ENCODE measurements around the gene TH. TPM values are rescaled to one million over a fixed set of nuclear protein-coding genes. Genes with fewer than 3 reads are reported as not detected.

Gene TH
- total and polyA plus RNA-seq, 9 of the 15 experiments (the other 6 are each of a cell fraction or from before 2014, with no cell fraction given): not detected

GRCh38 chr11:2199466-2200341 is 28.1 kb upstream of the TH start:
- no peak overlapping the region for H3K4me2 ChIP-seq (ENCODE audit: insufficient read depth, low read length)
- ChIA-PET POLR2A (interaction anchor here (1.0 to 1.3 kb wide), 3 partner anchors 12 to 221 kb away, joined by 3 to 5 read pairs (median 4); no protein-coding TSS in a partner anchor), CTCF (ENCODE audit: low intra/inter-chr PET ratio) (interaction anchor here (0.8 to 3.2 kb wide), 2 partner anchors 94 to 220 kb away, joined by 6 to 41 read pairs; no protein-coding TSS in a partner anchor)
- H3K9me3 ChIP-seq (replicated peaks; ENCODE audit: control insufficient read depth, insufficient read depth, low read depth, low read length): no peaks in the 10 kb centered on the region
- H3K79me2 ChIP-seq (ENCODE audit: control insufficient read depth, insufficient read depth, low read length): no peaks in the 10 kb centered on the region
- H3K27me3 ChIP-seq (ENCODE audit: control insufficient read depth in 2 of 2, insufficient read depth in 2 of 2, low read length in 2 of 2): peaks cover 0 to 26% of the 10 kb centered on the region in 2 experiments; a peak in 2 of 5 replicates
- no peaks in the 10 kb centered on the region for H3K36me3 ChIP-seq (ENCODE audit: control insufficient read depth, insufficient read depth, low read length)
- H3K9me1 ChIP-seq (ENCODE audit: control insufficient read depth, insufficient read depth, low read length): no peaks in the 10 kb centered on the region
- no peak overlapping the region for H3K4me3 ChIP-seq
- intact Hi-C loops (cut with micrococcal nuclease) (loop anchor here (10.0 kb wide), 1 partner anchor 335 kb away; no protein-coding TSS in a partner anchor), in situ Hi-C loops (cut with MboI) (loop anchor here (5.0 to 10.0 kb wide), 3 partner anchors 98 to 315 kb away; no protein-coding TSS in a partner anchor)
- H3K9ac ChIP-seq (ENCODE audit: insufficient read depth in 1 of 2, low read depth in 2 of 2, low read length in 2 of 2): no peak overlapping the region
- 3% methylated on average over 20 of the region's 22 CpGs for WGBS (ENCODE audit: insufficient coverage, low coverage, missing lambda C conversion rate)
- ATAC-seq (no peak), DNase-seq (ENCODE audit: extremely low read depth in 1 of 4, low spot score in 3 of 4) (no peak), FAIRE-seq (no peak)
- no peak overlapping the region for H3K27ac ChIP-seq (ENCODE audit: extremely low read depth, low read depth, low read length)
- BruUV-seq (replicated peaks): no TSS peak
- H4K20me1 ChIP-seq (replicated peaks; ENCODE audit: control insufficient read depth, insufficient read depth, low read length): peaks cover 1% of the 10 kb centered on the region
- H3K4me1 ChIP-seq (replicated peaks in 1 of 2; ENCODE audit: control insufficient read depth in 2 of 2, insufficient read depth in 2 of 2, low read length in 2 of 2): peaks cover 0 to 71% of the 10 kb centered on the region in 2 experiments; a peak in 2 of 5 replicates
- no peak overlapping the region for H2AFZ ChIP-seq (ENCODE audit: low read depth, low read length)
- TF ChIP-seq, protein P1, sequence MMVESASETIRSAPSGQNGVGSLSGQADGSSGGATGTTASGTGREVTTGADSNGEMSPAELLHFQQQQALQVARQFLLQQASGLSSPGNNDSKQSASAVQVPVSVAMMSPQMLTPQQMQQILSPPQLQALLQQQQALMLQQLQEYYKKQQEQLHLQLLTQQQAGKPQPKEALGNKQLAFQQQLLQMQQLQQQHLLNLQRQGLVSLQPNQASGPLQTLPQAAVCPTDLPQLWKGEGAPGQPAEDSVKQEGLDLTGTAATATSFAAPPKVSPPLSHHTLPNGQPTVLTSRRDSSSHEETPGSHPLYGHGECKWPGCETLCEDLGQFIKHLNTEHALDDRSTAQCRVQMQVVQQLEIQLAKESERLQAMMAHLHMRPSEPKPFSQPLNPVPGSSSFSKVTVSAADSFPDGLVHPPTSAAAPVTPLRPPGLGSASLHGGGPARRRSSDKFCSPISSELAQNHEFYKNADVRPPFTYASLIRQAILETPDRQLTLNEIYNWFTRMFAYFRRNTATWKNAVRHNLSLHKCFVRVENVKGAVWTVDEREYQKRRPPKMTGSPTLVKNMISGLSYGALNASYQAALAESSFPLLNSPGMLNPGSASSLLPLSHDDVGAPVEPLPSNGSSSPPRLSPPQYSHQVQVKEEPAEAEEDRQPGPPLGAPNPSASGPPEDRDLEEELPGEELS (CRISPR knock-in tag; IDR thresholded peaks at IDR 0.05; ENCODE audit: borderline replicate concordance): no peak
- TF ChIP-seq ZNF766 (CRISPR knock-in tag; conservative IDR thresholded peaks at IDR 0.05) (no peak), SMARCB1 (IDR thresholded peaks at IDR 0.05; ENCODE audit: insufficient read length, low read depth) (no peak), ZNF395 (CRISPR knock-in tag; IDR thresholded peaks at IDR 0.05) (no peak), MED1 (CRISPR knock-in tag; IDR thresholded peaks at IDR 0.05; ENCODE audit: borderline replicate concordance) (no peak), FOXM1 (IDR thresholded peaks at IDR 0.05; ENCODE audit: low read depth) (no peak), FOXM1 (CRISPR knock-in tag; IDR thresholded peaks at IDR 0.05; ENCODE audit: low read depth) (no peak), ESRRB (CRISPR knock-in tag; IDR thresholded peaks at IDR 0.05; ENCODE audit: borderline replicate concordance) (no peak), SRSF3 (IDR thresholded peaks at IDR 0.05; ENCODE audit: insufficient read depth, low read length) (no peak)
- TF ChIP-seq, protein P2, sequence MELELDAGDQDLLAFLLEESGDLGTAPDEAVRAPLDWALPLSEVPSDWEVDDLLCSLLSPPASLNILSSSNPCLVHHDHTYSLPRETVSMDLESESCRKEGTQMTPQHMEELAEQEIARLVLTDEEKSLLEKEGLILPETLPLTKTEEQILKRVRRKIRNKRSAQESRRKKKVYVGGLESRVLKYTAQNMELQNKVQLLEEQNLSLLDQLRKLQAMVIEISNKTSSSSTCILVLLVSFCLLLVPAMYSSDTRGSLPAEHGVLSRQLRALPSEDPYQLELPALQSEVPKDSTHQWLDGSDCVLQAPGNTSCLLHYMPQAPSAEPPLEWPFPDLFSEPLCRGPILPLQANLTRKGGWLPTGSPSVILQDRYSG (tag; conservative IDR thresholded peaks at IDR 0.05; ENCODE audit: low read depth): no peak
- TF ChIP-seq, protein P3, sequence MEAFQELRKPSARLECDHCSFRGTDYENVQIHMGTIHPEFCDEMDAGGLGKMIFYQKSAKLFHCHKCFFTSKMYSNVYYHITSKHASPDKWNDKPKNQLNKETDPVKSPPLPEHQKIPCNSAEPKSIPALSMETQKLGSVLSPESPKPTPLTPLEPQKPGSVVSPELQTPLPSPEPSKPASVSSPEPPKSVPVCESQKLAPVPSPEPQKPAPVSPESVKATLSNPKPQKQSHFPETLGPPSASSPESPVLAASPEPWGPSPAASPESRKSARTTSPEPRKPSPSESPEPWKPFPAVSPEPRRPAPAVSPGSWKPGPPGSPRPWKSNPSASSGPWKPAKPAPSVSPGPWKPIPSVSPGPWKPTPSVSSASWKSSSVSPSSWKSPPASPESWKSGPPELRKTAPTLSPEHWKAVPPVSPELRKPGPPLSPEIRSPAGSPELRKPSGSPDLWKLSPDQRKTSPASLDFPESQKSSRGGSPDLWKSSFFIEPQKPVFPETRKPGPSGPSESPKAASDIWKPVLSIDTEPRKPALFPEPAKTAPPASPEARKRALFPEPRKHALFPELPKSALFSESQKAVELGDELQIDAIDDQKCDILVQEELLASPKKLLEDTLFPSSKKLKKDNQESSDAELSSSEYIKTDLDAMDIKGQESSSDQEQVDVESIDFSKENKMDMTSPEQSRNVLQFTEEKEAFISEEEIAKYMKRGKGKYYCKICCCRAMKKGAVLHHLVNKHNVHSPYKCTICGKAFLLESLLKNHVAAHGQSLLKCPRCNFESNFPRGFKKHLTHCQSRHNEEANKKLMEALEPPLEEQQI (IDR thresholded peaks at IDR 0.05): no peak
- TF ChIP-seq, protein P4, sequence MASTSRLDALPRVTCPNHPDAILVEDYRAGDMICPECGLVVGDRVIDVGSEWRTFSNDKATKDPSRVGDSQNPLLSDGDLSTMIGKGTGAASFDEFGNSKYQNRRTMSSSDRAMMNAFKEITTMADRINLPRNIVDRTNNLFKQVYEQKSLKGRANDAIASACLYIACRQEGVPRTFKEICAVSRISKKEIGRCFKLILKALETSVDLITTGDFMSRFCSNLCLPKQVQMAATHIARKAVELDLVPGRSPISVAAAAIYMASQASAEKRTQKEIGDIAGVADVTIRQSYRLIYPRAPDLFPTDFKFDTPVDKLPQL (IDR thresholded peaks at IDR 0.05; ENCODE audit: extremely low read depth, insufficient read length): no peak

All from K562 (cell line).